Pancreas (tissue), 10 donors: ENCODE measurements around the gene HSPA4. TPM values are rescaled to one million over a fixed set of nuclear protein-coding genes. Genes with fewer than 3 reads are reported as not detected.
"Not testable (repeated sequence)": the region's sequence is repeated elsewhere in the genome, so short reads cannot be mapped to it uniquely, and the experiment has no call there.

Experiments
- ATAC-seq, 4 donors: fragments of 200-7000 bp; cut with Tn5 transposase; one replicate each; pipeline versions ENCODE4 v1.8.0 to v1.9.1; 2020; ENCODE audit warnings: mild to moderate bottlenecking in 4 of 4, moderate library complexity in 4 of 4
- DNase-seq, 6 donors: peaks; one replicate each; pipeline ENCODE4 v3.0.0-alpha.2; 2020
- FAIRE-seq: peaks from 2 replicates; lab custom pipeline; 2012; peaks lifted over from hg19 to GRCh38; lab: Jason Lieb, UNC
- H3K27ac ChIP-seq, 4 donors: fragments of 200-600 bp; sonication (generic); 1 replicate in 3 of 4; 2 replicates in 1 of 4; pipeline versions ENCODE4 v1.5.0 to v1.8.0; 2020
- H3K27me3 ChIP-seq, 4 donors: fragments of 200-600 bp; one replicate each; pipeline ENCODE4 v1.8.0; 2021
- H3K36me3 ChIP-seq, 3 donors: fragments of 200-600 bp; sonication (generic) in 1 of 3; one replicate each; pipeline versions ENCODE4 v1.5.0 to v1.8.0; 2020 to 2021
- H3K4me1 ChIP-seq, 3 donors: fragments of 200-600 bp; one replicate each; pipeline ENCODE4 v1.8.0; 2021
- H3K4me3 ChIP-seq, 4 donors: fragments of 200-600 bp; sonication (generic) in 2 of 4; one replicate each; pipeline versions ENCODE4 v1.5.0 to v1.8.0; 2020 to 2021
- H3K9me3 ChIP-seq, 4 donors: fragments of 200-600 bp; one replicate each; pipeline ENCODE4 v1.8.0; 2021
- CTCF ChIP-seq, 4 donors: fragments of 200-600 bp; sonication (generic) in 3 of 4; IDR thresholded peaks; one replicate each; pipeline versions ENCODE4 v1.5.0 to v1.8.0; 2021; ENCODE audit warnings: antibody characterized with exemption in 4 of 4
- WGBS, 2 donors: extraction: QIAGEN DNeasy Blood & Tissue Kit; methylation state at CpG; one replicate each; pipeline ENCODE4 v1.1.7; 2013; 5-methylcytosine and 5-hydroxymethylcytosine counted together
- intact Hi-C, 3 donors: fragments of 100-400 bp; cut with DNase I; formaldehyde crosslinking; loops; one replicate each; pipeline versions ENCODE4 v1.11.1 to v1.14.2; 2022
- polyA plus RNA-seq, 2 donors: library from polyadenylated mRNA; stranded (reverse); fragments of 200-250 nt; gene quantifications; one replicate each; pipeline ENCODE4 v1.2.3, GENCODE V29; 2013
- total RNA-seq, 6 donors: library from RNA; stranded (reverse); fragmentation: NEBNext Ultra II Directional in 4 of 6; extraction: Animal tissue kit (Norgen Biotek cat#: 25700) in 4 of 6; gene quantifications; one replicate each; pipeline versions ENCODE4 v1.2.1 to v1.2.4, GENCODE V29; 2021 to 2023
- donor health status: healthy with polysubstance abuse.
- donor health status: DM: no; HTN: no; CAD: no; lungs with moderate emphysema.
- donor health status: DM: no; HTN: no; CAD: no.
- donor health status: control.
- donor health status: control.
- donor health status: Bipolar disorder and iron deficiency.
- donor health status: DM: yes; HTN: yes; CAD: no.
- donor health status: DM: no; HTN: no; CAD: no.
- donor health status: DM: no; HTN: no; CAD: no.
- donor health status: DM: yes; HTN: yes; CAD: no.

The HSPA4 gene
- total and polyA plus RNA-seq, 8 donors, result 21.3 to 44.0 (median 32.1) TPM

- TF ChIP-seq CTCF (IDR thresholded peaks at IDR 0.05), result no peak
- intact Hi-C loops, result no loop called here
- ATAC-seq, result peak; percentile 66 to 78 (median 72)
- no peak for FAIRE-seq
- H3K36me3 ChIP-seq, result no peaks in the 10 kb centered on the region
- H3K4me3 ChIP-seq, result no peak overlapping the region
- DNase-seq, result no peak
- peak overlapping the region in 2 of 4 donors; percentile 34 to 67 for H3K27ac ChIP-seq
- 35 to 37% methylated on average over 6 of the region's 6 CpGs for WGBS, 2 donors
- H3K4me1 ChIP-seq, result peaks cover 5 to 11% (median 7%) of the 10 kb centered on the region in 3 donors
- no peaks in the 10 kb centered on the region for H3K9me3 ChIP-seq
- no peaks in the 10 kb centered on the region for H3K27me3 ChIP-seq
Observed at GRCh38 chr5:133032852-133033742, 18.7 kb upstream of the HSPA4 start.

- peak in 1 of 6 donors; percentile 12 for DNase-seq
- Histone ChIP-seq H3K36me3 (no peaks in the 10 kb centered on the region), H3K9me3 (no peaks in the 10 kb centered on the region), H3K4me1 (peaks cover 5 to 11% (median 7%) of the 10 kb centered on the region in 3 donors), H3K27me3 (no peaks in the 10 kb centered on the region), H3K4me3 (no peak overlapping the region), H3K27ac (no peak overlapping the region)
- WGBS, 2 donors, result 91 to 93% methylated on average over 11 of the region's 11 CpGs
- intact Hi-C loops, result no loop called here
- ATAC-seq, result no peak
- no peak for FAIRE-seq
- no peak for TF ChIP-seq CTCF (IDR thresholded peaks at IDR 0.05)
Observed at GRCh38 chr5:133034064-133034463, 17.7 kb upstream of the HSPA4 start.

GRCh38 chr5:133035224-133035623, 16.6 kb upstream of the HSPA4 start:
- H3K27ac ChIP-seq, result no peak overlapping the region
- no peak for ATAC-seq
- peaks cover 3 to 6% (median 6%) of the 10 kb centered on the region in 3 donors for H3K4me1 ChIP-seq
- H3K36me3 ChIP-seq, result no peaks in the 10 kb centered on the region
- WGBS, 2 donors, result 43 to 79% methylated on average over 2 of the region's 2 CpGs
- H3K27me3 ChIP-seq, result no peaks in the 10 kb centered on the region
- TF ChIP-seq CTCF (IDR thresholded peaks at IDR 0.05), result no peak
- H3K4me3 ChIP-seq, result no peak overlapping the region
- FAIRE-seq, result no peak
- intact Hi-C loops, result no loop called here
- no peak for DNase-seq
- H3K9me3 ChIP-seq, result no peaks in the 10 kb centered on the region

GRCh38 chr5:133036677-133037076, 15.1 kb upstream of the HSPA4 start:
- H3K27me3 ChIP-seq, H3K36me3 ChIP-seq, DNase-seq, ATAC-seq, H3K27ac ChIP-seq, H3K4me3 ChIP-seq, H3K4me1 ChIP-seq, intact Hi-C loops, H3K9me3 ChIP-seq, FAIRE-seq: not testable (repeated sequence)
- WGBS, 2 donors, result 79 to 88% methylated on average over 6 of the region's 6 CpGs

- TF ChIP-seq CTCF (IDR thresholded peaks at IDR 0.05), result no peak
- intact Hi-C loops, result no loop called here
- FAIRE-seq (no peak), DNase-seq (no peak), ATAC-seq (no peak)
- Histone ChIP-seq H3K4me3 (no peak overlapping the region), H3K9me3 (no peaks in the 10 kb centered on the region), H3K27me3 (no peaks in the 10 kb centered on the region), H3K36me3 (no peaks in the 10 kb centered on the region), H3K27ac (peak overlapping the region in 1 of 4 donors; percentile 23), H3K4me1 (no peaks in the 10 kb centered on the region)
- WGBS, 2 donors, result 91 to 92% methylated on average over 3 of the region's 3 CpGs
Observed at GRCh38 chr5:133041157-133041784, 10.5 kb upstream of the HSPA4 start.
